ENCODE data around the gene LRRC26.

GRCh38 chr9:137172901-137173795 lies 3.3 kb upstream of the LRRC26 start:
- TF ChIP-seq EZH2 (IDR thresholded peaks at IDR 0.05; ENCODE audit: insufficient read depth, poor library complexity, severe bottlenecking) (no peak), EZH2phosphoT487 (IDR thresholded peaks at IDR 0.05; ENCODE audit: insufficient read depth, low read depth) (no peak)

All from GM23248 (cell line).